Measurements from ENCODE around the gene MSANTD1. TPM values are rescaled to one million over a fixed set of nuclear protein-coding genes. Genes with fewer than 3 reads are reported as not detected.

The MSANTD1 gene
- total RNA-seq, 2 experiments from 2014 or later: 0.87 to 0.94 TPM

GRCh38 chr4:3219761-3220475 is 29.0 kb upstream of the MSANTD1 start:
- CTCF ChIA-PET: interaction anchor here (0.8 to 1.2 kb wide), 2 partner anchors 52 to 62 kb away, joined by 3 read pairs; no protein-coding TSS in a partner anchor
- DNase-seq: no peak

DNA sequence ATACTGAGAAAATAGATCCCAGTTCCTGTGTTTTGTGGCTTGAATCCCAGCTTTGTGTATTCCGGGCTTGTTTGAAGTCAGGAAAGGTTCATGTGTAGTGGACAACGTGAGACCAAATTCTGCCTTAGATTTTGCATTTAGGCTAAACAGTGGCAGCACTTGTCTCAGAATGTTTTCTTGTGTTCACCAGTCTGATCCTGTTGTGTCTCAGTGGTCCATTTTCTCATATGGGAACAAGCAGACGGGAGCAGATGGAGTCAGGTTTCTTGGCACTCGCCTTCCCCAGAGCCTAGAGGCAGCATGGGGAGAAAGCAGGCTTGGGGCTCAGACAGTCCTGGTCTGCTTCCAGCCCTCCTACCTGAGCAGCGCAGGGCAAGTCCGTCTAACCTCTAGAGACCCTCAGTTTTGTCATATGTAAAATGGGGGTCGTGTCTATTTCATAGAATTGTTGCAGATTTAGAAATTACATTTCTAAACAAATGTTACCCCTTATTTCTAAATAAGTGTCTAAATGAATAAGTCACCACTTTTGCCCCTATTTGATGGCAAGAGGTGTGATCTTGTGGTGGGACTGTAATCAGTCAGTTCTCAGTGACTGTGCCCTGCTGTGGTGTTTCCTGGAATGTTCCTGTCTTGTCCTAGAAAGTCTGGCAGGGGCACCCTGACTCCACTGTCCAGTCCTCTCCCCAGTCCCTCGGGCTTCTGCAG is 28.3 kb upstream of the MSANTD1 start:
- Mint-ChIP-seq H3K4me3 (no peak overlapping the region), H3K4me1 (peaks cover 20% of the 10 kb centered on the region), H3K36me3 (ENCODE audit: low read depth) (peaks cover 39% of the 10 kb centered on the region), H3K9me3 (no peaks in the 10 kb centered on the region), H3K27ac (peak overlapping the region; percentile 11), H3K27me3 (no peaks in the 10 kb centered on the region)
- CTCF ChIA-PET: no interaction called here
- no peak for DNase-seq
- POLR2A ChIA-PET: no interaction called here

More at GRCh38 chr4:3219761-3220475, 29.0 kb upstream of the MSANTD1 start:
- POLR2A ChIA-PET: no interaction called here
- no peak overlapping the region for H3K4me3 Mint-ChIP-seq
- peak overlapping the region; percentile 67 for H3K27ac Mint-ChIP-seq
- peaks cover 43% of the 10 kb centered on the region for H3K36me3 Mint-ChIP-seq (ENCODE audit: low read depth)
- H3K4me1 Mint-ChIP-seq: peaks cover 20% of the 10 kb centered on the region
- H3K9me3 Mint-ChIP-seq: no peaks in the 10 kb centered on the region
- H3K27me3 Mint-ChIP-seq: no peaks in the 10 kb centered on the region

DNA sequence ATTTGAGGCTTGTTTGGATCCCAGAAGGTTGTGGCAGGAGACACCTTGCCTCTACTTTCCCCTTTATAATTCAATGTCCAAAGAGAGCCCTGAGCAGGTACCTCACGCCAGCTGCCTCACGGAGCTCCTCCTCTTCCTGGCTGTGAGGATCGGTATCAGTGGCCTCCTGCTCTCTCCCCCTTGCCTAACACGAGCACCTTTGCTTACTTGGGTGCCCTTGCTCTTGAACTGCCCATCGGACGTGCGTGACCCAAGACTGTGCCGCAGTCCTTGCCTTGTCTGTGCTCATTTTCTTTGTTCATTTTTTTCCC is 27.8 kb upstream of the MSANTD1 start:
- CTCF ChIA-PET: no interaction called here
- Mint-ChIP-seq H3K27ac (no peak overlapping the region), H3K36me3 (ENCODE audit: low read depth) (peaks cover 36% of the 10 kb centered on the region), H3K9me3 (no peaks in the 10 kb centered on the region), H3K4me3 (no peak overlapping the region), H3K27me3 (no peaks in the 10 kb centered on the region), H3K4me1 (peaks cover 20% of the 10 kb centered on the region)
- POLR2A ChIA-PET: no interaction called here
- DNase-seq: no peak

DNA sequence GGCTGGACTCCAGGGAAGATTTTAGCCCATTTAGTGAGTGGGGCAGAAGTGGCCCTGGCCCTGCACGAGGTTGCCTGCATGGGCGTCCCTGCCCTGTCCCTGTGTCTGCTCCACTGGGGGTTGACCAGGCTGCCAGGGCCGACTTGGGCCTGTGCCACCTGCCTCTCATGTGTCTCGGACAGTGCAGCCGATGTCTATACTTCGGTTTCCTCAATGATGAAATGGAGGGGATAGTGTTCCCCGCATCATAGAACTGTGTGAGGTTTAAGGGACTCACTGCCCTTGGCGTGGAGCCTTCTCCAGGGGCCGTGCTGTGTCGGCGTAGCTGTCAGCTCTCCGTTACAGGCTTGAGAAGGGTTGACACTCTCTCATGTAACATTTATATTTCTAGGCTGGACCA is 27.0 kb upstream of the MSANTD1 start:
- CTCF ChIA-PET: no interaction called here
- no peak overlapping the region for H3K27ac Mint-ChIP-seq
- no peak for DNase-seq

GRCh38 chr4:3223346-3223745 is 25.6 kb upstream of the MSANTD1 start:
- Mint-ChIP-seq H3K4me1 (peaks cover 20% of the 10 kb centered on the region), H3K9me3 (no peaks in the 10 kb centered on the region), H3K4me3 (no peak overlapping the region), H3K27me3 (no peaks in the 10 kb centered on the region), H3K36me3 (ENCODE audit: low read depth) (peaks cover 35% of the 10 kb centered on the region), H3K27ac (peak overlapping the region; percentile 71)
- no peak for DNase-seq
- POLR2A ChIA-PET: no interaction called here
- CTCF ChIA-PET: interaction anchor here (1.6 kb wide), 1 partner anchor 18 kb away, joined by 3 read pairs; no protein-coding TSS in a partner anchor

More for the DNA sequence above, 27.0 kb upstream of the MSANTD1 start:
- peaks cover 36% of the 10 kb centered on the region for H3K36me3 Mint-ChIP-seq (ENCODE audit: low read depth)
- peaks cover 20% of the 10 kb centered on the region for H3K4me1 Mint-ChIP-seq
- H3K4me3 Mint-ChIP-seq: no peak overlapping the region
- H3K27me3 Mint-ChIP-seq: no peaks in the 10 kb centered on the region
- POLR2A ChIA-PET: no interaction called here
- H3K9me3 Mint-ChIP-seq: no peaks in the 10 kb centered on the region

GRCh38 chr4:3223956-3224748 is 24.8 kb upstream of the MSANTD1 start:
- POLR2A ChIA-PET: no interaction called here
- CTCF ChIA-PET: interaction anchor here (1.0 to 1.8 kb wide), 3 partner anchors 13 to 22 kb away, joined by 3 to 7 read pairs (median 3); no protein-coding TSS in a partner anchor
- no peaks in the 10 kb centered on the region for H3K9me3 Mint-ChIP-seq
- H3K4me3 Mint-ChIP-seq: no peak overlapping the region
- peaks cover 15% of the 10 kb centered on the region for H3K4me1 Mint-ChIP-seq
- no peaks in the 10 kb centered on the region for H3K27me3 Mint-ChIP-seq
- peaks cover 35% of the 10 kb centered on the region for H3K36me3 Mint-ChIP-seq (ENCODE audit: low read depth)
- H3K27ac Mint-ChIP-seq: peak overlapping the region; percentile 37
- DNase-seq: no peak

- Mint-ChIP-seq H3K36me3 (ENCODE audit: low read depth) (peaks cover 37% of the 10 kb centered on the region), H3K4me1 (peaks cover 4% of the 10 kb centered on the region), H3K27me3 (no peaks in the 10 kb centered on the region), H3K4me3 (no peak overlapping the region), H3K9me3 (no peaks in the 10 kb centered on the region), H3K27ac (peak overlapping the region; percentile 32)
- POLR2A ChIA-PET: no interaction called here
- CTCF ChIA-PET: interaction anchor here (0.5 to 1.8 kb wide), 6 partner anchors 14 to 612 kb away, joined by 3 to 7 read pairs (median 3); no protein-coding TSS in a partner anchor
- DNase-seq: no peak
Observed at GRCh38 chr4:3225071-3225850, 23.7 kb upstream of the MSANTD1 start.

- Mint-ChIP-seq H3K27ac (no peak overlapping the region), H3K4me1 (no peaks in the 10 kb centered on the region), H3K4me3 (no peak overlapping the region), H3K27me3 (no peaks in the 10 kb centered on the region), H3K9me3 (no peaks in the 10 kb centered on the region), H3K36me3 (ENCODE audit: low read depth) (peaks cover 43% of the 10 kb centered on the region)
- DNase-seq: no peak
- ChIA-PET CTCF (interaction anchor here (0.5 to 1.8 kb wide), 6 partner anchors 8 to 612 kb away, joined by 3 to 7 read pairs (median 3); no protein-coding TSS in a partner anchor), POLR2A (no interaction called here)
Observed at GRCh38 chr4:3225936-3226335, 23.0 kb upstream of the MSANTD1 start.

- Mint-ChIP-seq H3K4me1 (no peaks in the 10 kb centered on the region), H3K27ac (no peak overlapping the region), H3K9me3 (no peaks in the 10 kb centered on the region), H3K27me3 (no peaks in the 10 kb centered on the region), H3K4me3 (no peak overlapping the region), H3K36me3 (ENCODE audit: low read depth) (peaks cover 48% of the 10 kb centered on the region)
- CTCF ChIA-PET: interaction anchor here (1.1 kb wide), 1 partner anchor 8 kb away, joined by 3 read pairs; no protein-coding TSS in a partner anchor
- POLR2A ChIA-PET: no interaction called here
- DNase-seq: no peak
Observed at GRCh38 chr4:3226467-3226866, 22.5 kb upstream of the MSANTD1 start.

- peaks cover 48% of the 10 kb centered on the region for H3K36me3 Mint-ChIP-seq (ENCODE audit: low read depth)
- H3K27ac Mint-ChIP-seq: no peak overlapping the region
- no peaks in the 10 kb centered on the region for H3K27me3 Mint-ChIP-seq
- no peaks in the 10 kb centered on the region for H3K4me1 Mint-ChIP-seq
- no peaks in the 10 kb centered on the region for H3K9me3 Mint-ChIP-seq
- POLR2A ChIA-PET: no interaction called here
- CTCF ChIA-PET: interaction anchor here (1.1 kb wide), 1 partner anchor 9 kb away, joined by 3 read pairs; no protein-coding TSS in a partner anchor
- DNase-seq: no peak
- H3K4me3 Mint-ChIP-seq: no peak overlapping the region
Observed at GRCh38 chr4:3226944-3227343, 22.0 kb upstream of the MSANTD1 start.

DNA sequence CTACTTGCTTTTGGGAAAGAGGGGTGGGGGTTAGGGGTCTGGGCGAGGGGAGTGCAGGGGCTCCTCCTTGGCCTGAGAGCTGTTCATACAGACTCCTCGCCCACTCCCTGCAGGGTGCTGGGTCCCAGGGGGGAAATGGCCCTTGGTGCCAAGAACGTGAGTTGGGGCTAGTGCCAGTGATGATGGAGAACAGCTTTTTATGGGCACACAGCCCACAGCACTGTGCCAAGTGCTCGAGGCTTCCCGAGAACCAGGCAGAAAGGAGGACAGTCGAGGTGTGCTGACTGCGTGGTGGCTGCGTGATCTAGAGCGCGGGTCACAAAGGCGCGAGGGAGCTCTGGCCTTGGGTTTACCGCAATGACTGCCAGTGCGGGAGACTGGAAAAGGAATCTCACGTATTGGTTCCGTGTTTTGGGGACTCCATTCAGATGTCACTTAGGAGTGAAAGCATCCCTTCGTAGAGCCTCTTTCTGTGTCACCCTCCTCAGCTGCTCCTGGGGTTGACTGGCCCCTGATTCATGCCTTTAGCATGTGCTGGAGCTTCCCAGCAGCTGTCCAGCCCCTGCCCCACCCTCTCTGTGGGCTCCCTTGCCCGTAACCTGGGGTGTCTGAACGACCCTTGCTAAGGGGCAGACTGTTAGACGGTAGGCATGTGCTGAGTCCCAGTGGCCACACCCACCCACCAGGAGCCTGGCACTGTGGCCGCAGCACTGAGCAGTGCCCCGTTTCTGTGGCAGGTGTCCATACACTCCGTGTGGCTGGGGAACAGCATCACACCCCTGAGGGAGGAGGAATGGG is 20.9 kb upstream of the MSANTD1 start:
- no peak for DNase-seq
- H3K4me1 Mint-ChIP-seq: no peaks in the 10 kb centered on the region
- H3K36me3 Mint-ChIP-seq (ENCODE audit: low read depth): peaks cover 45% of the 10 kb centered on the region
- no peaks in the 10 kb centered on the region for H3K9me3 Mint-ChIP-seq
- CTCF ChIA-PET: no interaction called here
- H3K27ac Mint-ChIP-seq: no peak overlapping the region
- POLR2A ChIA-PET: no interaction called here
- H3K27me3 Mint-ChIP-seq: no peaks in the 10 kb centered on the region
- H3K4me3 Mint-ChIP-seq: no peak overlapping the region

- no peaks in the 10 kb centered on the region for H3K4me1 Mint-ChIP-seq
- H3K27ac Mint-ChIP-seq: peak overlapping the region; percentile 7
- H3K27me3 Mint-ChIP-seq: no peaks in the 10 kb centered on the region
- H3K36me3 Mint-ChIP-seq (ENCODE audit: low read depth): peaks cover 43% of the 10 kb centered on the region
- DNase-seq: no peak
- ChIA-PET CTCF (no interaction called here), POLR2A (no interaction called here)
- no peak overlapping the region for H3K4me3 Mint-ChIP-seq
- no peaks in the 10 kb centered on the region for H3K9me3 Mint-ChIP-seq
Observed at GRCh38 chr4:3228881-3229280, 20.1 kb upstream of the MSANTD1 start.
